ENCODE measurements around the gene FANK1.
"Not testable (repeated sequence)": the region's sequence is repeated elsewhere in the genome, so short reads cannot be mapped to it uniquely, and the experiment has no call there.

Gene FANK1

DNA sequence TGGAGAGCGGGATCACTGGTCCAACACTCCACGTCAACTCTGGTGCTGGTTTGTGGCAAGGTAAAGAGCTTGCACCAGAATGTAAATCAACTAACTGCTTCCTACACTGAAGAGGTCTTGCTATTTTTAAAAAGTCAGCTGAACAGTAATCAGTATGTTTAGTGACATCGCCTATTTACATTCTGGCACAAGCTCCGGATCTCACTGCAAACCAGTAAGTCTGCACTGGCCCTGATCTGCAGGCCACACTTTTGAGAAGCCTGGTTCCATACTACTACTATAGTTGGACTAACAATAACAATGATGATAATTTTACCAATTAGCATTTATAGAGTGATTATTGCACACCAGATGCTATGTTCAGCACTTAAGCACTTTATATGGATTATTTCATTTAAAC, 6.9 kb upstream of the FANK1 start:
- DNase-seq: not testable (repeated sequence)

DNA sequence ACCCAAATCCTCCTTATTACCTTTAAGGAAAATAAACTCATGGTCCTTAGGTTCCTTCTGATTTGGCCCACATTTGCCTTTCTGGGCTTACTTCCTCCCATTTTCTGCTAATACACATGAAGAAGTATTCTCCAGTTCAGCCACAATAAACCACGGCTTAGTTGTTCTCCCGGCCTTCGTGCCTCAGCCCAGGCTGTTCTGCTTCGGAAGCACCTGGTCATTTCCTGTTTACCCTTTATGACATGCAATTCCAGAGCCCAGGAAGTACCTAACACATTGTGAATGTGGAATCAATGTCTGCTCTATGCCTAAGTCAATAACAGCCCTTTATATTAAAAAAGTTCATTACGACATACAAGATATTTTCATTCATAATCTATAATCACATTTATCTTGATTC, 4.0 kb upstream of the FANK1 start:
- DNase-seq: not testable (repeated sequence)

DNA sequence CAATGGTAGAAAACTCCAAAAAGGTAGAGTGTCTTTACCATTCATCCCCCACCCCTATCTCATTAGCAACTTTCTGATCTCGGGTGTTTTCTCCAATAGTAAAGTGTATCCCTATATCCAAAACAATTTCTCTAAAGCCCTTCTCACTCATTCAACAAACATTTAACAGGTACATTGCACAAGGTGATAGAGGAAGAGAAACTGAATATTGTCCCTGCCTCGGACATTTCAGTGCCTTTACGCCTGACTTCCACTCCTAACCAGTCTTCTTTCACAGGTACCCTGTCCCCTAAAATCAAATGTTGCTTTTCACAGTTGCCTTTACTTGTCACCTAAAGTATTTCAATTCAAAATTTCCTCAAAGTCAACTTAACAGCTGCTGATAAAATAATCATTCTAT, 2.2 kb upstream of the FANK1 start:
- DNase-seq: not testable (repeated sequence)

DNA sequence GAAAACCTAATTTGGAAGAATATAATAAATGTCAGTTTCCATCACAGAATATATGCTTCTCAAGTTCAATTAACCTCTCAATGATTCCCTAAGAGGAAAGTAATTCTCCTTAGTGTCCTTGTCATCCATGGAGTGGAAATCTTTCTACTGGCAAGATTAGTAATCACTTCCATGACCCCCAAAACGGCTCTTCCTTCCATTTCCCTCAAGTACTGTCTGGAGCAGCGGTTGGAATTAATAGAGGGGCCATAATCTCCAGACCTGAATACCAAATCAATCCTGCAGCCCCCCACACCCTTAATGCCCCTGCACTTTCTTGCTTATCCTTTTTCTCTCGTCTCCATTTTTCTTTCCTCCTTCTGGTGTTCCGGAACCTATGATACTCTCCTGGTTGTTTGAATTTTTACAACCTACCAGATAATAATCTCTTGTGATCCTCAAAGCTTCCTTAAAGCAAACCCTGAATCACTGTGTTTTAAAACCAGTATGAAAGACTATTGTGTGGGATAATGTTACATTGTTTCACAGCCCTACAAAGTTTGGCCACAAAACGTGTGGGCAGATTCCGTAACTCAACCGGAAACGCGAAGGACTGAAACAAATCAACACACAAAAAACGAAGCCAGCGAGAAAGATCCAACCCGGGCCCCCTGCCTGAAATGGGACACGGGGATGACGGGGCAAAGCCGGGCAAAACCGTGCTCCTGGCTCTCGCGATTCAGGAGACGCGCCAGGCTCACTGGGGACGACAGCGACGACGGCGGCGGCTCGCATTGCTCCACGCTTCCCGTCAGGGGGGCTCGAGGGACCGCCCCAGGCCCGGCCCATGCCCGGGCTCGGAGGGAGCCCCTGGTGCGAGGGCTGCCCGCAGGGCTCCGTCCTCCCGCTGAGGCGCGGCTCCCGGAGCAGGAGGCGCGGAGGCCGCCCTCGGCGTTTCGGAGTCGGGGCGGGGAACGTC, 955 bp upstream of the FANK1 start:
- peak; percentile 16 for DNase-seq

DNA sequence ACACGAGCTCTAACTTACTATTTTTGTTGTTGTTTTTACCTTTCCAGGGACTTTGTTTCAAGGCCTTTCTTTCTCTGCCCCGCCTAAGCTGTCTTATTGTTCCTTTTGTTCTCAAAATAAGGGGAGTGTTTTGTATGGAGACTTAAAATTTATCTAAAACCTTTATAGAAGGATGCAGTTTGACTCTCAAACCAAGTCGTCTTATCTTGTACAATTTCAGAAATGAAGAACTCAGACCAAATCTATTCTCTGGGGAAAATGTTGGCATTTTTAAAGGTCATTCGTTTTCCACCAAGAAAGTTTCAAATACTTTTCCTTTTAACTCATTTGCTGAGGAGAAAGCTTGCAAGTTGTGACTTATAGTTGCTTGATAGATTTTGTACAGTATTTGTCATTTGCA, 953 bp downstream of the FANK1 start:
- not testable (repeated sequence) for DNase-seq

DNA sequence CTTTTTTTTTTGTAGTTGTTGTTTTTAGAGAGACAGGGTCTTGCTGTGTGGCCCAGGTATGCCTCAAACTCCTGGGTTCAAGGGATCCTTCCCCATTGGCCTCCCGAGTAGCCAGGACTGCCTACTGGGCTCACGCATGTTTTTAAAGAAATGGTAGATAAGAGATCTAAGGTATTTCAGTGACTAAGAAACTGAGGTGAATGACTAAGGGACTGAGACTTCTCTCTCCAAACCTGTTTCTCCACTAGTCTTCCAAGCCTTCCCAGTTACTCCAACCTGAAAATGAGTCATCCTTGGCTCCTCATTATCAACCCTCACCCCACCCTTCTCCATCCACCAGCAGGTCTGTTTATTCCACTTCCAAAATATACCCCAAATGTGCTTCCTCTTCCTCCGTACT, 4.6 kb downstream of the FANK1 start:
- DNase-seq: not testable (repeated sequence)

DNA sequence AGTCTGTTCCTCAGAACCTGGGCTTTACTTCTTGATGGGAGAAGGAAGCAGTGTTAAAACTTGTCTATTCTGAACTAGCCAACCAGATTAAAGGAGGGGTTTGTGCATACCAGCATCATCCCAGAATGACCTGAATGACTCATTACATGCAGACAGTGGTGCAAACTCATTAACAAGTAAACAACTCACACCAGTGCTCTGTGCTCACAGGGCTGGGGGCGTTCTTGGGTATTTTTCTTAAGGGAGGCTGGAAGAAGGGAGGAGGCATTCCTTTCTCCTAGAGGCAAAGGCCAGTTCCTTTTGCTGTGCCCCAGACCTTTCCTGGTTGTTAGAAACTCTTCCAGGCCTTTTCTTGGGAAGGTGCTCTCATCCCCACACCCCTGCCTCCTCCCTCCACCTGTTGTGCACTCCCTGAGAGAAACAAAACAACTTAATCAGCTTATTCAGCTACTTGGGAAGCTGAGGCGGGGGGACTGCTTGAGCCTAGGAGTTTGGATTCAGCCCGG, 6.8 kb downstream of the FANK1 start:
- not testable (repeated sequence) for DNase-seq

DNA sequence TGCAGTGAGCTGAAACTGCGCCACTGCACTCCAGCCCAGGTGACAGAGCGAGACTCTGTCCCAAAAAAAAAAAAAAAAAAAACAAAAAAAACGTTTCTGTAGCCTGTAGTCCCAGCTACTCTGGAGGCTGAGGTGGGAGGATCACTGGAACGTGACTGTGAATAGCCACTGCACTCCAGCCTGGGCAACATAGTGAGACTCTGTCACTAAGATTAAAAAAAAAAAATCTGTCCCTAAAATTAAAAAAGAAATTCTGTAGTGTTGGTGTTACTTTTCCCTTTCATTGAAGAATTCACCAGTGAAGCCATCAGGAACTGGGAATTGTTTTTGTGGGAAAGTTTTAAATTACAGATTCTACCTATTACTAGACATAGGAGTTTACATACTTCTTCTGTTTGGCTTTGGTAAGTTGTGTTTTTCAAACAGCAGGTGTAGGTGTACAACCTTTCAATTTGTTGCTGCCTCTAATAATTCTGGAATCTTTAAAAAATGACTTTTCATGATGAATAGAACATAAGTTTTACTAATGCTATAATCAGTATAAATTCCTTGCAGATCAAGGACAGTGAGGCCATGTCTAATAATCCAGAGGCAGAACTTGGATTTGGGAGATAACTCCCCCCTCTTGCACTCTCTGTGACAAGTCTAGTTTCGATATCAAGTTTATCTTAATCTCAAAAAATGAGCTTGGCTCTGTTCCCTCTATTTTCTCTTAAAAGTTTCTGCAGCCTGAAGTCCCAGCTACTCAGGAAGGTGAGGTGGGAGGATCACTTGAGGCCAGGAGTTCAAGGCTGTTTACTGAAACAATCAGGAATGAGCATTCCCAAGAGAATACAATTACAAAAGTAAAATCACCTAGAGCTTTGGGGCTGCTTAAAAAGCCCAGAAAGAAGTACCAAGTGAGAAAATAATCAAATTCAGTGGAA, 9.0 kb downstream of the FANK1 start:
- not testable (repeated sequence) for DNase-seq

DNA sequence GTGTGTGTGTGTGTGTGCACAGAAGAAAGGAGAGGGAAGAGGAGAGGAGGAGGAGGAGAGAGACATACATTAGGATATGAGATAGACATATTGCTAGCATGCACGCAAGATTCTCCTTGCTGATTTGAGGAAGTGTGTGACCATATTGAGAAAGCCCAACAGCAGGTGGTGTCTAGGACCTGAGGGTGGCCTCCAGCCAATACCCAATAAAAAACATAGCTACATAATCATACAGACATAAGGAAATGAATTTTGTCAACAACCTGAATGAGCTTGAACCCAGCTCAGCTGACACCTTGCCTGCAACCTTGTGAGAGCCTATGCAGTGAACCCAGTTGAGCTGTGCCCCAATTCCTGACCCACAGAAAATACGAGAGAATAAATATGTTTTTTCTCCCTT, 11.2 kb downstream of the FANK1 start:
- DNase-seq: not testable (repeated sequence)

DNA sequence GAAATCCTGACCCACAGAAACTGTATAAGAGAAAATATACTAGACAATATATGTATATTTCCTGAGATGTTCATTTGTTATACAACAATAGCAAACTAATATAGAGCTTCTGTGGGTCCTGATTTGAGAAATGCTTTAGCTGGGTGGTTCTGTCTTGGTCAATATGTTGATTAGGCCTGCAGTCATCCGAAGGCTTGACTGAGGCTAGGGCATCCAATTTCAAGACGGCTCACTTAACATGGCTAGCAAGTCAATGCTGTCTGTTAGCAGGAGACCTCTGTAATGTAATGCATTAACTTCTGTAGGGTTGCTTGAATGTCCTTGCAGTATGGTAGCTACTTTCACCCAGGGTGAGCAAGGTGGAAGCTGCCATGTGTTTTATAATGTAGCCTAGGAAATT, 12.4 kb downstream of the FANK1 start:
- not testable (repeated sequence) for DNase-seq

DNA sequence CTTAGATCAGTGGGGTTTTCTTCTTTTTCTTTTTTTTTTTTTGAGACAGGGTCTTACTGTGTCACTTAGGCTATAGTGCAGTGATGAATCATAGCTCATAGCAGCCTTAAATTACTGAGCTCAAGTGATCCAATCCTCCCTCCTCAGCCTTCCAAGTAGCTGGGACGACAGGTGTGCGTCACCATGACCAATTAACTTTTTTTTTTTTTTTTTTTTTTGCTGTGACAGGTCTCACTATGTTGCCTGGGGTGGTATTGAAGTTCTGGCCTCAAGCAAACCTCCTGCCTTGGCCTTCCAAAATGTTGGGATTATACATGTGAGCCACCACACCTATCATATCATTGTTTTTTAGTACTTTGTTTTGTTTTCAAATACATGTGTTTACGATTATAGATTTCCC, 13.1 kb downstream of the FANK1 start:
- not testable (repeated sequence) for DNase-seq

DNA sequence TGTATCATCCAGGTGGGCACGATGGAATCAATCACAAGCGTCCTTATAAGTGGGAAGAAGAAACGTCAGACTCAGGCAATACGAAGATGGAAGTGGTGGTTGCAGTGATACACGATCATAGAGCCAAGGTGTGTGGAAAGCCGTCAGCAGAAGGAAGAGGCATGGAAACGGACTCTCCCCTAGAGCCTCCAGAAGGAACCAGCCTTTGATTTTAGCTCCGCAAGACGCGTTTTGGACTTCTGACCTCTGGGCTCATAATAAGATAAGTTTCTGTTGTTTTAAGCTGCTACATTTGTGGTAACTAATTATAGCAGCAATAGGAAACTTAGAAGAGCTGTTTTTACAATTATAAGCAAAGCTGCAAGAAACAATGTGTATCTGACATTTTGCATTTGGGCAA, 14.8 kb downstream of the FANK1 start:
- no peak for DNase-seq

DNA sequence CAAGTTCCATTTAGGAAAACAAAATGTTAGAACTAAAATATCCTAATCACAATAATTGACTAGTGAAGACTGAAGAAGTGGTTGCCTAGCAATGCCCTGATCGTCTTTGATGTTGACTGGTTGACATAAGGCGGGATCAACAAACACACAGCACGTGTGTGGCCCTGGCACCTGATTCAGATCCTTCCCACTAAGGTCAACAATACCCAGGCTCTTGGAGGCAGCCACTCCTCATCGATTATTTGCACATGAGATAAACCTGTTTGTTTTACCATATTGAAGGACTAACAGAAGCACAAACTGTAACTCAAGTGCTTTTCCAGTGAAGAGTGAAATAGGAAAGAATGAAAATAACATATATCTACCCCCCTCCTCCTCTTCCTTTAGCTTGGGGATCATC, 15.6 kb downstream of the FANK1 start:
- DNase-seq: no peak

DNA sequence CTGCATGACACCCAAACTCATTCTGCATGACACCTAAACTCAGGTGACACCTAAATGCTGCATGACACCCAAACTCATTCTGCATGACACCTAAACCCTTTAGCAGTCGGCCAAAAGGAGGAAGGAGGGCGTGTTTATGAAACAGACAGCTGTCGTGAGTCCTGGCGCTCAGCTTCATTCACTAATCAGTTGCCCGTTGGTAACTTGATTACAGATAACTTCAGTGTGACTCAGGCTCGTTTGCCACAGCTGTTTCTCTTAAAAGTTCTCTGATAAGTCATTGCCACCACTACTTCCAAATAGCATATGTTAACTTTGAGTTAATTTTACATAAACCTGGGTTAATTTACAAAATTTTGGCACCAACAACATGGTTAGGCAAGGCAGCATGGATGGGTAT, 16.9 kb downstream of the FANK1 start:
- not testable (repeated sequence) for DNase-seq

DNA sequence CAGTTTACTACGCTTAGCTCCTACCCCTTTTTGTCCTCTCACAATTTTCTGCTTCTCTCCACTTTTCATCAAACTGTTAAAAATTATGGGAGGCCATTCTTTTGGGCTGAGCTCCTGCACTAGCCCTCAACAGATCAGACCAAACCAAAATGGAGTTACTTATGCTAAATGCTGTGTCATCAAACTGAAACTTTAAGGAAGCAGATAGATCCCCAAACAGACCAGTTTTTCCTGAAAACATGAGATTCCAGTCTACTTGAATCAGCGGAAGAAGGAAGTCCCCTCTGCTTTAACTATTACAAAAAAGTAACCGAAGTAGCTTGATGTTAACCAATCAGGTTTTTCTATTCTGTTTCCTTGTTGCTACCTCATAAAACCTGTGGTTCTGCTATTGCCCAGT, 20.6 kb downstream of the FANK1 start:
- no peak for DNase-seq

DNA sequence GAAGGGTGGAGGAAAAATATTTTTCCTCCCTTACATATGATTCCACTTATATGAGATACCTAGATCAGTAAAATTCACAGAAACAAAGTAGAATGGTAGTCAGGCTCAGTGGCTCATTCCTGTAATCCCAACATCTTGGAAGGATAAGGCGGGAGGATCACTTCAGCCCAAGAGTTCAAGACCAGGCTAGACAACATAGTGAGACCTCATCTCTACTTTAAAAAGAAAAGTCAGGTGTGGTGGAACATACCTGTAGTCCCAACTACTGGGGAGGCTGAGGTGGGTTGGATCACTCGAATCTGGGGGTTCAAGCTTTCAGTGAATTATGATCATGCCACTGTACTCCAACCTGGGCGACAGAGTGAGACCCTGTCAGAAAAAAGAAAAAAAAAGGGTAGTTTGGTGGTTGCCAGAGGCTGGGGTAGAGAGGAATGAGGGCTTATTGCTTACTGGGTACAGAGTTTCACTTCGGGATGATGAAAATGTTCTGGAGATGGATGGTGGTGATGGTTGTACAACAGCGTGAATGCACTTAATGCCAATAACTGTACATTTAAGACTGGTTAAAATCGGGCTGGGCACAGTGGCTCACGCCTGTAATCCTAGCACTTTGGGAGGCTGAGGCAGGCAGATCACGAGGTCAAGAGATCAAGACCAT, 21.5 kb downstream of the FANK1 start:
- not testable (repeated sequence) for DNase-seq

DNA sequence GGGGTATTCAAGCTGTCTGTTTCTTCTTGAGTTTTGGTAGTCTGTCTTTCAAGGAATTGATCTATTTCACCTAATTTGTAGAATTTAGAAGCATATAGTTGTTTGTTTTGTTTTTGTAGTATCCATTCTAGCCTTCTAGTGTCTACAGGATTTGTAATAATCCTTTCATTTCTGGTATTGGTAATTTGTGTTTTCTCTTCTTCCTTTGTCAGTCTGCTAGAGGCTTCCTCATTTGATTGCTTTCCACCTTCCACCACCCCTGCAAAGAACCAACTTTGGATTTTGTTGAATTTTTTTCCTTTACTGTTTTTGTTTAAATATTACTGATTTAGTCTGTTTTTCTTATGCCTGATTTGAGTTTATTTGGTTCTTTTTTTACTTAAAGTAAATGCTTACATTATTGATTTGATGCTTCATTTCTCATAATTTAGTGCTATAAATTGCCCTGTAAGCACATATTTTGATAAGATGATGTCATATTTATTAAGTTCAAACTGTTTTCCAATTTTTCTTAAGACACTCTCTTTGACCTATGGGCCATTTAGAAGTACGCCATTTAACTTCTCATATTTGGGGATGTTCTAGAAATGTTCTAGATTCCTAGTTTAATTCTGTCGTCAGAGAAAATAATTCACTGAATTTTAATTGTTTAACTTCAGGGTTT, 25.4 kb downstream of the FANK1 start:
- not testable (repeated sequence) for DNase-seq

DNA sequence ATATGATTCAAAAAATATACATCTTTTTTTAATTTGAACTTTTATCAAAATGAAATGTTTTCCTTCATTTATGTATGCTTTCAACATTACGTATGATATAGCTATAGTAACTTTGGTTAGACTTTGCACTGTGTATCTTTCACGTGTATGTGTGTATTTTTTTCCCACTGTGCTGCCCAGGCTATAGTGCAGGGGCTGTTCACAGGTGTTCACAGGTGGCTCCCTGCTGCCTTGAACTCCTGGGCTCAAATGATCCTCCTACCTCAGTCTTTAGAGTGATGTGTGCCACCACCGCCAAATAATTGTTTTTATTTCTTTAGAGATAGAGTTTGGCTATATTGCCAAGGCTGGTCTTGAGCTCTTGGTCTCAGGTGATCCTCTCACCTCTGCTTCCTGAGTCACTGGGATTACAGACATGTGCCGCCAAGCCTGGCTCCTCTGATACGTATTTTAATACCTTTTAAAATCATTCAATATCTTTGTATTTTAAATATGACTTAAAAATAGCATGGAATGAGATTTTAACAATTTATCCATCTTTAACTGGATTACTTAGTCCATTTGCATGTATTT, 29.0 kb downstream of the FANK1 start:
- no peak for DNase-seq

DNA sequence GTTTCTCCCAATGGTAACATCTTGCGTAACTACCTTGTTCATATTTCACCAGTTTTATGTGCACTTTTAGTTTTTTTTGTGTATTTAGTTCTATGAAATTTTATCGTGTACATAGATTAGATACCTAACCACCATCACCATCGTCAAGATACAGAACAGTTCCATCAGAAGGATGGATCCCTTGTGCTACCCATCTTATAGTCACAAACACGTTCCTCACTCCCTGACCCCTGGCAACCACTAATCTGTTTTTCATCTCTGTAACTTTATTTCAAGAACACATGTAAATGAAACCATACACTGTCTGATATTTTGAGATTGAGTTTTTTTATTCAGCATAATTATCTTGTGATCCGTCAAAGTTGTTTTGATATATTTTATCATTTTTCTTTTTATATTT, 29.9 kb downstream of the FANK1 start:
- no peak for DNase-seq

DNA sequence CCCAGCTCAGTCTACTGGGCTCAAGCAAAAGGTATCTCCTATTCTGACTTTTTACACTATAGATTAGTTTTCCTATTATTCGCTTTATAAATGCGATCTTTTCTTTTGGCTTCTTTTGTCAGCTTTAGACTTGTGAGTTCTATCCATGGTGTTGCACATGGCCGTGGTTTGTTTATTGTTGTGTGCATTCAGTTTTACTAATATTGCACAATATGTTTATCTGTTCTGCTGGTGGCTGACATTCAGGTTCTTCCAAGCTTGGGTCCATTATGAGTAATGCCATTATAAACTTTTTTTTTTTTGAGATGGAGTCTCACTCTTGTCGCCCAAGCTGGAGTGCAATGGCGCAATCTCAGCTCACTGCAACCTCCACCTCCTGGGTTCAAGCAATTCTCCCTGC, 30.9 kb downstream of the FANK1 start:
- not testable (repeated sequence) for DNase-seq

DNA sequence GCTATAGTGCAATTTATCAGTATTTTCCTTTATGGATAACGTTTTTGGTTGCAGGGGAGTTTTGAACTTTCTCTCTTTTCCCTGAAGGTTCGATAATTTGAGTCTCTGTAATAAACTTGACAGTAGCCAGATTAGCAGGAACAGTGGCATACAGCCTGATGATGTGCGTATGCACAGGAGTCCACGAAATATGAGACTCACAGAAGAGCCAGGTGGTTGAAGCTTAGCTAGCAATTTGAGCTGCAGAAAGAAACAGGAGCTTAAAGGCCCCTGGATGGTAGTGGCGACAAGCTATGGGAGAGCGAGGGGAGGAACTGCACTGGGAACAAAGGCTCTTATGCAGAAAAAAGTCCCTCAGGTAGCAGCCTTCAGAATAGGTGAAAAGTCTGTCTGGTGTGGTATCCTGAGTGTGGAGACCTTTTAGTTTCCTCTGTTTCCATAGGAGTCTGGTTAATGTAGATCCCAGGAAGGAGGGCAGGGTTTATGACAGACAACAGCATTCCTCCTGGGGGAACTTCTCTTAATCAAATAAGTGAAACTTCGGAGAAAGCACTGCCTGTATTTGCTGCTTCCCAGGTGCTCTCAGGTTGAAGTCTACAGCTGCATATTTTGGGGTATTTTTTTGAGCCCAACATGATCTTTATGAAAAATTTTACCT, 32.7 kb downstream of the FANK1 start:
- no peak for DNase-seq
